ENCODE measurements around the gene ZNF215.
A peak's percentile ranks its signal among the peaks of the same experiment; 100 is the strongest.
"Not testable (repeated sequence)": the region's sequence is repeated elsewhere in the genome, so short reads cannot be mapped to it uniquely, and the experiment has no call there.

Gene ZNF215

DNA sequence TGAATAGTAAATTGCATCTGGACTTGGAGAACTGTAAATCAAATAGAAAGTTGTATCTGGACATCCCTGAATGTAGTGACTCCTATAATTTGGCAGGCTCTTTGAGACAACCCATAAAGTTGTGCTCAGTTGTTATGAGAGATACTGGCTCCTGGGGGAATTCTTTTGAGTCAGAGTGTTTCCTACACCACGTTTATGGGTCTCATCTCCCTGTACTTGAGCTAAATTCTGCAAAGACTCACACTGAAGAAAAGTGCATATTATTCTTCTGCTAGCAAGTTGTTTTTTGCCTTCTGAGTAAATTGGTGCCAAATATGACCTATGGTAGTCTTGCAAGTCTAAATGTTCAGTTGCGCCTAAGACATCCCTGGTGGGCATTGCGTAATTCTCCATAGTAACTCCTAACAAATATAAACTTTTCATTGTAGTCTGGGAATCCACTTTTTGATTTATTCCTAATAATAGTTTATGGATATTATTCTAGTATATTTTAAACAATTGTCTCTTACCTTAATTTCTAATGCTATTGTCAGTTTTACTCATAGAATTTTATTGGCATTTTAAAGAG is 5.0 kb downstream of the ZNF215 start:
- TF ChIP-seq PAX5 (IDR thresholded peaks at IDR 0.05; ENCODE audit: insufficient read depth, low read length, severe bottlenecking) = no peak
- TF ChIP-seq POLR2A (IDR thresholded peaks at IDR 0.05; ENCODE audit: low read depth, low read length) = no peak
- no peak for TF ChIP-seq SPI1 (IDR thresholded peaks at IDR 0.05; ENCODE audit: low read depth, low read length)
- TF ChIP-seq POU2F2 (IDR thresholded peaks at IDR 0.05; ENCODE audit: low read depth, low read length) = no peak
- TF ChIP-seq POLR2AphosphoS5 (IDR thresholded peaks at IDR 0.05; ENCODE audit: low read depth, low read length) = no peak
- TF ChIP-seq TAF1 (IDR thresholded peaks at IDR 0.05; ENCODE audit: low read depth, low read length) = no peak
- FAIRE-seq = no peak
- no peak for DNase-seq (ENCODE audit: insufficient read length, low spot score)

- TF ChIP-seq POLR2AphosphoS5 (IDR thresholded peaks at IDR 0.05; ENCODE audit: low read depth, low read length) (no peak), TAF1 (IDR thresholded peaks at IDR 0.05; ENCODE audit: low read depth, low read length) (no peak), PAX5 (IDR thresholded peaks at IDR 0.05; ENCODE audit: insufficient read depth, low read length, severe bottlenecking) (no peak), SPI1 (IDR thresholded peaks at IDR 0.05; ENCODE audit: low read depth, low read length) (no peak), POLR2A (IDR thresholded peaks at IDR 0.05; ENCODE audit: low read depth, low read length) (no peak), POU2F2 (IDR thresholded peaks at IDR 0.05; ENCODE audit: low read depth, low read length) (no peak)
- FAIRE-seq (no peak), DNase-seq (ENCODE audit: insufficient read length, low spot score) (no peak)
Measured at GRCh38 chr11:6932145-6932544, 5.9 kb downstream of the ZNF215 start.

- TF ChIP-seq SPI1 (IDR thresholded peaks at IDR 0.05; ENCODE audit: low read depth, low read length) (peak; percentile 89), POLR2AphosphoS5 (IDR thresholded peaks at IDR 0.05; ENCODE audit: low read depth, low read length) (no peak), POU2F2 (IDR thresholded peaks at IDR 0.05; ENCODE audit: low read depth, low read length) (no peak), TAF1 (IDR thresholded peaks at IDR 0.05; ENCODE audit: low read depth, low read length) (no peak)
- FAIRE-seq (no peak), DNase-seq (ENCODE audit: insufficient read length, low spot score) (no peak)
Measured at GRCh38 chr11:6941970-6942369, 15.7 kb downstream of the ZNF215 start.

- no peak for TF ChIP-seq POLR2AphosphoS5 (IDR thresholded peaks at IDR 0.05; ENCODE audit: low read depth, low read length)
- no peak for TF ChIP-seq TAF1 (IDR thresholded peaks at IDR 0.05; ENCODE audit: low read depth, low read length)
- TF ChIP-seq PAX5 (IDR thresholded peaks at IDR 0.05; ENCODE audit: insufficient read depth, low read length, severe bottlenecking) = no peak
- TF ChIP-seq SPI1 (IDR thresholded peaks at IDR 0.05; ENCODE audit: low read depth, low read length) = no peak
- no peak for TF ChIP-seq POLR2A (IDR thresholded peaks at IDR 0.05; ENCODE audit: low read depth, low read length)
- no peak for TF ChIP-seq POU2F2 (IDR thresholded peaks at IDR 0.05; ENCODE audit: low read depth, low read length)
- DNase-seq (ENCODE audit: insufficient read length, low spot score) (no peak), FAIRE-seq (no peak)
Measured at GRCh38 chr11:6943131-6943530, 16.9 kb downstream of the ZNF215 start.

GRCh38 chr11:6954248-6954647 is 28.0 kb downstream of the ZNF215 start:
- FAIRE-seq; DNase-seq (ENCODE audit: insufficient read length, low spot score): not testable (repeated sequence)

DNA sequence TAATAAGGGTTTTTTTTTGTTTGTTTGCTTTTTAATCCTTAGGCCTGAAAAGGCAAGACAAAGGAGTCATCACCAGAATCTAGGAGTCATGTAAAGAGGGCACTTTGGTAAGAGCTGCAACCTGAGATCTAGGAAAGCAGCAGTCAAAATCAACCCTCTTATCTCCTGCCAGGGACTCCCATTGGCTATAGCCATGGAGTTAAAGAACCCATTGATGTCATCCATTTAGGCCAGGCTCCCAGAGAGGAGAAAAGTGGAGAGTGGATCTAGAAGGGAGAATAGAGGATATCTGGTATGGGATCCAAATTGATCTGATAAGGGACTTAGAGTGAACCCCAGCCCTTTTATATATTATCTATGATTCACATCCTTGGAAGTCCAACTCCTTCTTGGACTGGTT is 35.9 kb downstream of the ZNF215 start:
- DNase-seq (ENCODE audit: insufficient read length, low spot score) (no peak), FAIRE-seq (no peak)
- no peak for TF ChIP-seq TAF1 (IDR thresholded peaks at IDR 0.05; ENCODE audit: low read depth, low read length)
- no peak for TF ChIP-seq POLR2AphosphoS5 (IDR thresholded peaks at IDR 0.05; ENCODE audit: low read depth, low read length)
- TF ChIP-seq SPI1 (IDR thresholded peaks at IDR 0.05; ENCODE audit: low read depth, low read length) = no peak
- TF ChIP-seq POLR2A (IDR thresholded peaks at IDR 0.05; ENCODE audit: low read depth, low read length) = no peak
- no peak for TF ChIP-seq POU2F2 (IDR thresholded peaks at IDR 0.05; ENCODE audit: low read depth, low read length)
- no peak for TF ChIP-seq PAX5 (IDR thresholded peaks at IDR 0.05; ENCODE audit: insufficient read depth, low read length, severe bottlenecking)

DNA sequence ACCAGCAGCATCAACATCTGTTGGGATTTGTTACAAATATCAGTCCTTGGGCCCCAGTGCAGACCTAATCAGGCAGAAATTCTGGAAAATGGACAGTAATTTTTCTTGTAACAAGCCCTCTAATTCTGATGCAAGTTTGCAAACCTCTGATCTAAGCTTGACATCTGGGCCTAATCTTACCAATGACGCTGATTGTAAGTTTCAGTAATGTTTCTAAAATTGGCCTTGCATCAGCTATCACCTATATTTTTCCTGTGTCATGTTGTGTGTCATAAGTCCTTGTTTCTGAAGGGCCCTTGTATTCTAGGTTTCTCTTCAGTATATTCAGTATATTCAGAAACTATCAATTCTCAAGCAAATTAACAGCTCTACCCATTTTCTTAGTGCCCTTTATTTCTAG is 36.4 kb downstream of the ZNF215 start:
- FAIRE-seq (peak; percentile 56), DNase-seq (ENCODE audit: insufficient read length, low spot score) (no peak)
- TF ChIP-seq TAF1 (IDR thresholded peaks at IDR 0.05; ENCODE audit: low read depth, low read length) (no peak), POLR2AphosphoS5 (IDR thresholded peaks at IDR 0.05; ENCODE audit: low read depth, low read length) (no peak), POLR2A (IDR thresholded peaks at IDR 0.05; ENCODE audit: low read depth, low read length) (no peak), PAX5 (IDR thresholded peaks at IDR 0.05; ENCODE audit: insufficient read depth, low read length, severe bottlenecking) (no peak), SPI1 (IDR thresholded peaks at IDR 0.05; ENCODE audit: low read depth, low read length) (no peak), POU2F2 (IDR thresholded peaks at IDR 0.05; ENCODE audit: low read depth, low read length) (no peak)

DNA sequence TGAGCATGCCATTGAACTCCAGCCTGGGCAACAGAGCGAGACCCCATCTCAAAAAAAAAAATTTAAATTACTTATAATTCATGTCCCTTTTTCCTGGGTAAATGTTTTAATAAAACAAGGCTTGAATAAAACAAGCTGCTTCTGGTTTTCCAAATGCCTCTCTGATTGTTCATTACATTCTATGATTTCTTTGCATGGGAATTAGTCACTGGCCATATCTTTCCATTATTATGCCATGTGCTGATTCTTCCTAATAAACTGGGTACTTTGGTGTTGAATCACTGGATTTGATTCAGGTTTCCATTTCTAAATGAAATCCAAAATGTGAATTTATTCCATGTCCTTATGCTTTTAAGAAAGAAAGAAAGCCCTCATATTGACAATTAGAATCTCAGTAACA is 42.6 kb downstream of the ZNF215 start:
- DNase-seq (ENCODE audit: insufficient read length, low spot score) (no peak), FAIRE-seq (no peak)
- TF ChIP-seq POLR2AphosphoS5 (IDR thresholded peaks at IDR 0.05; ENCODE audit: low read depth, low read length) (no peak), POU2F2 (IDR thresholded peaks at IDR 0.05; ENCODE audit: low read depth, low read length) (no peak), POLR2A (IDR thresholded peaks at IDR 0.05; ENCODE audit: low read depth, low read length) (no peak), TAF1 (IDR thresholded peaks at IDR 0.05; ENCODE audit: low read depth, low read length) (no peak), SPI1 (IDR thresholded peaks at IDR 0.05; ENCODE audit: low read depth, low read length) (no peak), PAX5 (IDR thresholded peaks at IDR 0.05; ENCODE audit: insufficient read depth, low read length, severe bottlenecking) (no peak)

GRCh38 chr11:6969854-6970253 is 43.6 kb downstream of the ZNF215 start:
- not testable (repeated sequence) for FAIRE-seq; DNase-seq (ENCODE audit: insufficient read length, low spot score)

DNA sequence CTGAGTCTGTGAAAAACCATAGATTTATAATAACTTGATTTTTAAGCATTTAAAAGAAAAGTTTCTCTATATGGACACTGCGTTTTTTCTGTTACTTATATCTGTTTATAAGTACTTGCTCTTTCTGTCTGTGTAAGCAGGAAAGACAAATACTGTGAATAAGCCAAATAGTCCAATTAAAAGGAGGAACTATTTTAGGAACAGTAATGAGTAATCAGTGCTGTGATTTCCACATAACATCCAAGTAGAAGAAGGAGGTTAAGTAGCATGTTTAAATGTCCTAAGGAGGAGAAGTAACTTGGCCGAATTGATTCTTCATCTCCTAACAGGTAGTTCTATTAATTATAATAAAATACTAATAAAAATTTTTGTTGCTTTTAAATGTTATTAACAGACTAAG is 53.1 kb downstream of the ZNF215 start:
- no peak for TF ChIP-seq PAX5 (IDR thresholded peaks at IDR 0.05; ENCODE audit: insufficient read depth, low read length, severe bottlenecking)
- no peak for TF ChIP-seq TAF1 (IDR thresholded peaks at IDR 0.05; ENCODE audit: low read depth, low read length)
- TF ChIP-seq POLR2AphosphoS5 (IDR thresholded peaks at IDR 0.05; ENCODE audit: low read depth, low read length) = no peak
- TF ChIP-seq POLR2A (IDR thresholded peaks at IDR 0.05; ENCODE audit: low read depth, low read length) = no peak
- TF ChIP-seq SPI1 (IDR thresholded peaks at IDR 0.05; ENCODE audit: low read depth, low read length) = no peak
- no peak for TF ChIP-seq POU2F2 (IDR thresholded peaks at IDR 0.05; ENCODE audit: low read depth, low read length)
- DNase-seq (ENCODE audit: insufficient read length, low spot score) = no peak
- FAIRE-seq = no peak
